ENCODE measurements around the gene SIRT6. TPM values are rescaled to one million over a fixed set of nuclear protein-coding genes. Genes with fewer than 3 reads are reported as not detected.

SIRT6 gene
- total RNA-seq, 4 donors from 2014 or later: 141 to 215 (median 194) TPM

- Histone ChIP-seq H3K9me3 (no peaks in the 10 kb centered on the region), H3K4me1 (peaks cover 12 to 26% (median 22%) of the 10 kb centered on the region in 4 donors), H3K4me3 (no peak overlapping the region), H3K27me3 (no peaks in the 10 kb centered on the region), H3K27ac (no peak overlapping the region), H3K36me3 (no peaks in the 10 kb centered on the region)
- DNase-seq: no peak
- in situ Hi-C loops (cut with MboI; ENCODE audit: low pct_ligation_motif_present in 1 of 4, low pct_unique_long_range_greater_than_20kb in 1 of 4, low sequenced_read_pairs in 3 of 4): loop anchor here in 2 of 4 donors (10.0 kb wide), 1 partner anchor 200 kb away; the partner anchor contains the start of gene EEF2 (in 2 of the 2)
- intact Hi-C loops (cut with DNase I; ENCODE audit: low total_unique reads): loop anchor here (5.0 to 10.0 kb wide), 2 partner anchors 512 to 1900 kb away; partner anchors contain the start of gene PEAK3
- TF ChIP-seq CTCF (IDR thresholded peaks at IDR 0.05): no peak
- no peak for TF ChIP-seq EP300 (IDR thresholded peaks at IDR 0.05; ENCODE audit: low read depth)
- TF ChIP-seq POLR2A (IDR thresholded peaks at IDR 0.05): no peak
- TF ChIP-seq POLR2AphosphoS5 (IDR thresholded peaks at IDR 0.05): no peak
- WGBS, 2 donors (ENCODE audit: low coverage in 1 of 2): 91 to 94% methylated on average over 2 of the region's 2 CpGs
Measured at GRCh38 chr19:4184718-4185352, 2.5 kb upstream of the SIRT6 start.

GRCh38 chr19:4183967-4184717, 1.8 kb upstream of the SIRT6 start:
- in situ Hi-C loops (cut with MboI; ENCODE audit: low pct_ligation_motif_present in 1 of 4, low pct_unique_long_range_greater_than_20kb in 1 of 4, low sequenced_read_pairs in 3 of 4): loop anchor here in 2 of 4 donors (10.0 kb wide), 1 partner anchor 199 kb away; the partner anchor contains the start of gene EEF2 (in 2 of the 2)
- WGBS, 2 donors (ENCODE audit: low coverage in 1 of 2): 22 to 65% methylated on average over 3 to 23 of the region's 23 CpGs
- intact Hi-C loops (cut with DNase I; ENCODE audit: low total_unique reads): loop anchor here (5.0 to 10.0 kb wide), 2 partner anchors 513 to 1899 kb away; partner anchors contain the start of gene PEAK3

GRCh38 chr19:4181053-4181508, 1.3 kb downstream of the SIRT6 start:
- H3K4me1 ChIP-seq: peaks cover 12 to 26% (median 20%) of the 10 kb centered on the region in 4 donors
- intact Hi-C loops (cut with DNase I; ENCODE audit: low total_unique reads) (loop anchor here (5.0 to 10.0 kb wide), 2 partner anchors 516 to 1896 kb away; partner anchors contain the start of gene PEAK3), in situ Hi-C loops (cut with MboI; ENCODE audit: low pct_ligation_motif_present in 1 of 4, low pct_unique_long_range_greater_than_20kb in 1 of 4, low sequenced_read_pairs in 3 of 4) (loop anchor here in 2 of 4 donors (10.0 kb wide), 1 partner anchor 196 kb away; the partner anchor contains the start of gene EEF2 (in 2 of the 2))
- H3K27me3 ChIP-seq: no peaks in the 10 kb centered on the region
- WGBS, 2 donors (ENCODE audit: low coverage in 1 of 2): 25 to 50% methylated on average over 1 to 2 of the region's 2 CpGs
- no peaks in the 10 kb centered on the region for H3K9me3 ChIP-seq
- peak overlapping the region; percentile 86 to 95 (median 88) for H3K27ac ChIP-seq
- TF ChIP-seq POLR2AphosphoS5 (IDR thresholded peaks at IDR 0.05) (peak in 1 of 3 donors; percentile 12), POLR2A (IDR thresholded peaks at IDR 0.05) (peak; percentile 49), EP300 (IDR thresholded peaks at IDR 0.05; ENCODE audit: low read depth) (no peak)
- H3K36me3 ChIP-seq: peaks cover 0 to 10% (median 2%) of the 10 kb centered on the region in 4 donors
- DNase-seq: peak; percentile 56
- peak overlapping the region in 1 of 4 donors; percentile 76 for H3K4me3 ChIP-seq

More at GRCh38 chr19:4183967-4184717, 1.8 kb upstream of the SIRT6 start:
- Histone ChIP-seq H3K36me3 (no peaks in the 10 kb centered on the region), H3K4me1 (peaks cover 12 to 26% (median 22%) of the 10 kb centered on the region in 4 donors), H3K9me3 (no peaks in the 10 kb centered on the region), H3K4me3 (no peak overlapping the region), H3K27ac (no peak overlapping the region), H3K27me3 (no peaks in the 10 kb centered on the region)
- no peak for DNase-seq
- TF ChIP-seq CTCF (IDR thresholded peaks at IDR 0.05) (no peak), EP300 (IDR thresholded peaks at IDR 0.05; ENCODE audit: low read depth) (no peak), POLR2AphosphoS5 (IDR thresholded peaks at IDR 0.05) (no peak), POLR2A (IDR thresholded peaks at IDR 0.05) (no peak)

- WGBS, 2 donors (ENCODE audit: low coverage in 1 of 2): 93 to 100% methylated on average over 4 to 18 of the region's 18 CpGs
- H3K36me3 ChIP-seq: peaks cover 0 to 10% (median 2%) of the 10 kb centered on the region in 4 donors
- no peak for DNase-seq
Measured at GRCh38 chr19:4178990-4179389, 3.4 kb downstream of the SIRT6 start.

More at GRCh38 chr19:4178990-4179389, 3.4 kb downstream of the SIRT6 start:
- no peak overlapping the region for H3K27ac ChIP-seq
- no peaks in the 10 kb centered on the region for H3K9me3 ChIP-seq
- no peaks in the 10 kb centered on the region for H3K27me3 ChIP-seq
- TF ChIP-seq CTCF (IDR thresholded peaks at IDR 0.05): no peak
- H3K4me3 ChIP-seq: no peak overlapping the region
- intact Hi-C loops (cut with DNase I; ENCODE audit: low total_unique reads) (no loop called here), in situ Hi-C loops (cut with MboI; ENCODE audit: low pct_ligation_motif_present in 1 of 4, low pct_unique_long_range_greater_than_20kb in 1 of 4, low sequenced_read_pairs in 3 of 4) (no loop called here)
- peaks cover 12 to 35% (median 32%) of the 10 kb centered on the region in 4 donors for H3K4me1 ChIP-seq

All from transverse colon (tissue), 4 donors.